HG03135 (cell line): ENCODE results near the gene SEC61G.

Experiments used
- ATAC-seq: cut with Tn5 transposase; IDR thresholded peaks from one replicate; pipeline ENCODE4 v1.9.1; 2021; ENCODE audit warnings: mild to moderate bottlenecking, moderate library complexity; ENCODE audit not compliant: unreplicated experiment

The SEC61G gene

GRCh38 chr7:54769203-54769602 lies 10.2 kb upstream of the SEC61G start:
- no peak for ATAC-seq

DNA sequence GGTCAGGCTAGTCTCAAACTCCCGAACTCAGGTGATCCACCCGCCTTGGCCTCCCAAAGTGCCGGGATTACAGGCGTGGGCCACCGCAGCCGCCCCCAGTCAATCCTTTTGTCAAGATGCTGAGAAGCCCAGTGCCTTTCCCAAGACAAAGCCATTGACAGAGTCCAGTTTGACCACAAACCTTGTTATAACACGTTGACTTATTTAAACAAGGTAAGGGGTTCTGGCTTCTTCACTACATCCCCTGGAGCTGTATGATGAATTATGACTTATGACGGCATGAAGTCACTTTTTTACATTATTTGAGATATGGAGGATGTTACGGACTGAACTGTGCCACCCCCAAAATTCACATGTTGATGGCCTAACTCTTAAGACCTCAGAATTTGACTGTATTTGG lies 5.8 kb upstream of the SEC61G start:
- no peak for ATAC-seq

DNA sequence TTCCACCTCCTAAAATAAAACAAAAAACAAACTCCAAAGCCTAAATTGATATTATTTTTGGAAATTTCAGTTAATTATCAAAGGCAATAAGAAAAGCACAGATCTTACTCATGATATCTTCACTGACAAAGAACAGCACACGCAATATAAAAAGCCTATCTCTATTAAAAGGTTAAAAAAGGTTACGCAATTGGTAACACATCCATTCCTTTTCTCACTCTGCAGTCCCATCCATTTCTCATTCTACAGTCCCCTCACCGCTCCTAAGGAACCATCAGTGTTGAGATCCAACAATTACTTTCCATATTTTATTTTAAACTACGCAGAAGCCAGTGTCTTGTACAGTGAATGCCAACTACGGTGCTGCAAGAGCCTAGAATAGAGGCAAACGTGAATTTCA lies 1.3 kb downstream of the SEC61G start:
- ATAC-seq: no peak

- no peak for ATAC-seq
Observed at GRCh38 chr7:54749200-54749599, 9.8 kb downstream of the SEC61G start.

- ATAC-seq: no peak
Observed at GRCh38 chr7:54747234-54747633, 11.8 kb downstream of the SEC61G start.

- ATAC-seq: no peak
Observed at GRCh38 chr7:54743580-54743979, 15.4 kb downstream of the SEC61G start.

- no peak for ATAC-seq
Observed at GRCh38 chr7:54738737-54739136, 20.3 kb downstream of the SEC61G start.

DNA sequence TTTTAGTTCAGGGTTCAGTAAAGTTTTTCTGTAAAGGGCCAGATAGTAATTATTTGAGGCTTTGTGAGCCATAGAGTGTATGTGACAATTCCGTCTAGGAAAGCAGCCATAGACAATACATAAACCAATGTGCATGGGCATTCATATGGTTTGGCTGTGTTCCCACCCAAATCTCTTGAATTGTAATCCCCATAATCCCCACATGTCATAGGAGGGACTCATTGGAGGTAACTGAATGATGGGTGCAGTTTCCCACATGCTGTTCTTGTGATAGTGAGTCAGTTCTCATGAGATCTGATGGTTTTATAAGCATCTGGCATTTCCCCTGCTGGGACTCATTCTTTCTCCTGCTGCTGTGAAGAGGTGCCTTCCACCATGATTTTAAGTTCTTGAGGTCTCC lies 29.9 kb downstream of the SEC61G start:
- ATAC-seq: no peak

DNA sequence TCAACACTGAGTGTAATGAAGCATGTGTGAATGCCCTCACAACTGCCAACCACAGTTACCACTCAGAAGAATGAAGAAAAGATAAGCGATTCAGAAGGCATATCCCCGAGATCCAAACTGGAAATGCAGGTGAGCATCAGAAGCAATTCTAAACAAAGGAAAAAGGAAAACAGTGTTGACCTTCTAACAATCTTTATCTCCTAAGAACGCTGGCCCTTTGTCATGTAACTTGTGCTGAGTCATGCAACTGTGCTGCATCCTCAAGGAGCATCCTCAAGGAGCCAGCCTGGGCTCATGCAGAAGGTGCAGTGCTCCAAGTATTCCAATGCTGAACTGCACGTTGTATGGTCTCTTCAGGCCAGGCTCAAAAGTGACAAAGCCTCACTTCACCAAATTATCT lies 30.6 kb downstream of the SEC61G start:
- ATAC-seq: no peak

DNA sequence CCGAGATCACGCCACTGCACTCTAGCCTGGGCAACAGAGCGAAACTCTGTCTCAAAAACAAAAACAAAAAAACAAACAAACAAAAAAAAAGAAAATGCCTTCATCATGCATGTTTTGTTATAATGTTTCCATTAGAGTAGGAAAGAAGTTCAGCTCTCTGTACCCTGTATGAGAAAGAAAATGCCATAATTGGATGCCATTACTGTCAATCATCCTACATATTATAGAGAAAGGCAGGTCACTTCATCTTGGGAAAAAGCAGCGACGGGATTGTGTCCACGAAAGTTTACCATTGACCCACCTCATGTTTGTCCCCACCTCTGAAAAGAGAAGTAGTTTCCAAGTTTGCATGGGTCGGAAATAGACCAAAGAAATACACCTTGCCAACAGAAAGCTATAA lies 33.8 kb downstream of the SEC61G start:
- no peak for ATAC-seq

GRCh38 chr7:54722502-54722901 lies 36.5 kb downstream of the SEC61G start:
- no peak for ATAC-seq

DNA sequence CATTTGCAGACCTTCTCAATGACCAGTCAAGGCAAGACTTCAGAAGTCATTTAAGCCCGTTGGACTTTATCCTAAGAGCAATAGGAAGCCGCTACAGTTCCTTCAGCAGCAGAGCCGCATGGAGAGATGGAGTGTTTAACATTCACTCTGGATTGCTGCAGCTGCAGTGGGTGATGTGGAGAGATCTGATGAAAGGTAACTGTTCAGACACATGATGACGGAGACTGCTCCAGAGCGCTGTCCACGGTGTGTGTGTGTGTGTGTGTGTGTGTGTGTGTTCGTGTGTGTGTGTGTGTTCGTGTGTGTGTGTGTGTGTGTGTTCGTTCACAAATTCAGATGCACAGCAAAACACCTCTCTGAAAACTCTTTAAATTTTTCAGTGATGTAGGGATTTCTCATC lies 37.0 kb downstream of the SEC61G start:
- no peak for ATAC-seq

DNA sequence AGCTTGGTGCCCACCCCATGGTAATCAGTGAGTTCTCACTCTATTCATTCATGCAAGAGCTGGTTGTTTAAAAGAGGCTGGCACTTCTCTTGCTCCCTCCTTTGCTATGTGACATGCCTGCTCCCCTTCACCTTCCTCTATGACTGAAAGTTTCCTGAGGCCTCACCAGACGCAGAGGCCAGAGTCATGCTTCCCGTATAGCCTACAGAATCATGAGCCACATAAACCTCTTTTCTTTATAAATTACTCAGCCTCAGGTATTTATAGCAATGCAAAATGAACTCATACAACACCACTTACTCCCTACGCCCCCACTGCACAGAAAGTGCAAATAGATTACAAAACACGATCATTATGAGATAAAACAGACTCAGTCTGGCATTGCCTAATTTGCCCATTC lies 39.0 kb downstream of the SEC61G start:
- ATAC-seq: no peak

DNA sequence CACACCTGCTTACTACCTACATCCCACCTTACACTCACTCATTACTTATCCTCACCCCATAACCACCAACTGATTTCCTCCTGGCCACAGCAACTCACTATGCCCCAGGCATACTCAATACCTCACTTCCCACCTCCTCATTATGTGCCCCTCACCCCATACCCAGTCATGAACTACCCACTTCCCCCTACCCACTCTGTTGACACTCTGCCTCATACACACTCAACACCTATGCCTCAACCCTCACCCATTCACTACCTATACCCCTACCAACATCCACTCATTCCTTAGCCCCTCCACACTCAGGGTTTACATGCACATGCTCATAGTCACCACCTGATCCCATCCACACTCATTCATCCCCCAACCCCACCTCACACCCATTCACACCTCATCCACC lies 39.6 kb downstream of the SEC61G start:
- ATAC-seq: no peak

DNA sequence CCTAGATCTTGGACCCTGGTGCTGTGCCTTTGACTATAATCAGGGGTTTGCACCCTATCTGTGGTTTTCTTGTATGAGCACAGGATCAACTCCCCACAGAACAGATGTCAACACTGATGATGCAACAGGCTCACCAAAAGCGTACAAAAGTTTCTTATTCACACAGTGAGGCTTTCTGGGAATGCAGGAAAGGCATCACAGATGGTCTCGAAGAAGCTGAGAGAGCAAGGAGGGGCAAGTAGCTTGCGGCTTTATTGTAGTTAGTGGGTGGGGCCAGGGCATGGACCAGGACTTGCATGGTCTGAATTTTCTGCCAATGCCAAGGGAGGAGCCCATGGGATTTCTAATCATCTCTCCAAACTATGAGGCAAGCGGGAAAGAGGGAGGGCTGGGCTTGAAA lies 46.2 kb downstream of the SEC61G start:
- no peak for ATAC-seq

DNA sequence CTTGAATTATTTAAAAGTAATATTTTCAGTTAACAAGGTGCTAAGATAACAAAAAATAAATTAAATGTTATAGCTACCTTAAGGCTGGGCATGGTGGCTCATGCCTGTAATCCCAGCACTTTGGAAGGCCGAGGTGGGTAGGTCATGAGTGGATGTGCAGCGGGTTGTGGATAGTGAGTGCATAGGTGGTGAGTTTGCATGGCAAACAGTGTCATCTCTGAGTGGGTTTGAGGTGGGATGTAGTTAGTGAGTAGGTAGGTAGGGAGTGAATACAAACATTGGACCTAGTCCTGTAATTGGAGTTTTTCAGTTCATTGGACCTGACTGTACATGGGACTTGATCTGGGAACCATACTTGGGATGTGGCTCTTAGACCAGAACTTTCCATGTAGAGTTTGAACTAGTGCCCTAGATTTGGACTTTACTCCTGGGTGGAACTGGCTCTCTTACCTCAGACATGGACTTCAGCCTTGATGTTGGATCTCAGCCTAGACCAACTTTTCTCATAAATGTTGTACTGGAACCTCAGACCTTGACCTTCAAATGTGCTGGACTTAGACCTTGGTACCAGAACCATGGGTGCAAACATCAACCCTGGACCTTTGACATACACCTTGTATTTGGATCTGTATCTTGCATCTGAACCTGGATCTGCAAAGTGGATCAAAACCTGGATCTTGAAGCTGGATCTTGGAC lies 47.0 kb downstream of the SEC61G start:
- ATAC-seq: no peak

GRCh38 chr7:54709283-54709682 lies 49.7 kb downstream of the SEC61G start:
- no peak for ATAC-seq

GRCh38 chr7:54705436-54705835 lies 53.6 kb downstream of the SEC61G start:
- no peak for ATAC-seq

- ATAC-seq: no peak
Observed at GRCh38 chr7:54704851-54705250, 54.2 kb downstream of the SEC61G start.
